ENCODE measurements around the gene BICRAL.

The BICRAL gene

GRCh38 chr6:42860036-42860435 lies 78.2 kb downstream of the BICRAL start:
- no peaks in the 10 kb centered on the region for H3K79me2 ChIP-seq (ENCODE audit: control insufficient read depth, low read length)
- TF ChIP-seq CTCF (IDR thresholded peaks at IDR 0.05; ENCODE audit: low read depth, low read length, poor library complexity, severe bottlenecking) (no peak), EZH2phosphoT487 (IDR thresholded peaks at IDR 0.05; ENCODE audit: borderline replicate concordance, low read length) (no peak)
- H3K9me2 ChIP-seq (replicated peaks; ENCODE audit: control insufficient read depth, low read length), result no peaks in the 10 kb centered on the region
- peaks cover 57% of the 10 kb centered on the region for H3K36me3 ChIP-seq (ENCODE audit: control insufficient read depth, low read length)
- H3K4me1 ChIP-seq (ENCODE audit: control insufficient read depth, low read length), result no peaks in the 10 kb centered on the region
- no peaks in the 10 kb centered on the region for H4K20me1 ChIP-seq (ENCODE audit: control insufficient read depth, insufficient read depth, low read depth, low read length)
- no peaks in the 10 kb centered on the region for H3K27me3 ChIP-seq (ENCODE audit: control insufficient read depth, low read length)
- H3K9me3 ChIP-seq (ENCODE audit: control insufficient read depth, insufficient read depth, low read length), result no peaks in the 10 kb centered on the region
- H3F3A ChIP-seq (ENCODE audit: control insufficient read depth, insufficient read depth), result no peaks in the 10 kb centered on the region
- no peak overlapping the region for H3K4me3 ChIP-seq (ENCODE audit: low read length)
- H3K4me2 ChIP-seq (ENCODE audit: low read length), result no peak overlapping the region
- no peak overlapping the region for H3K27ac ChIP-seq (ENCODE audit: low read depth, low read length)

GRCh38 chr6:42860481-42860880 lies 78.6 kb downstream of the BICRAL start:
- Histone ChIP-seq H3K4me2 (ENCODE audit: low read length) (no peak overlapping the region), H3K9me3 (ENCODE audit: control insufficient read depth, insufficient read depth, low read length) (no peaks in the 10 kb centered on the region), H3K36me3 (ENCODE audit: control insufficient read depth, low read length) (peaks cover 55% of the 10 kb centered on the region), H3K27ac (ENCODE audit: low read depth, low read length) (no peak overlapping the region), H3K4me1 (ENCODE audit: control insufficient read depth, low read length) (no peaks in the 10 kb centered on the region), H3K4me3 (ENCODE audit: low read length) (no peak overlapping the region), H3K9me2 (replicated peaks; ENCODE audit: control insufficient read depth, low read length) (no peaks in the 10 kb centered on the region), H3K27me3 (ENCODE audit: control insufficient read depth, low read length) (no peaks in the 10 kb centered on the region), H3F3A (ENCODE audit: control insufficient read depth, insufficient read depth) (no peaks in the 10 kb centered on the region), H4K20me1 (ENCODE audit: control insufficient read depth, insufficient read depth, low read depth, low read length) (no peaks in the 10 kb centered on the region), H3K79me2 (ENCODE audit: control insufficient read depth, low read length) (no peaks in the 10 kb centered on the region)
- TF ChIP-seq CTCF (IDR thresholded peaks at IDR 0.05; ENCODE audit: low read depth, low read length, poor library complexity, severe bottlenecking) (no peak), EZH2phosphoT487 (IDR thresholded peaks at IDR 0.05; ENCODE audit: borderline replicate concordance, low read length) (no peak)

GRCh38 chr6:42864602-42865001 lies 82.8 kb downstream of the BICRAL start:
- Histone ChIP-seq H3K9me2 (replicated peaks; ENCODE audit: control insufficient read depth, low read length) (no peaks in the 10 kb centered on the region), H3K79me2 (ENCODE audit: control insufficient read depth, low read length) (no peaks in the 10 kb centered on the region), H3F3A (ENCODE audit: control insufficient read depth, insufficient read depth) (peaks cover 3% of the 10 kb centered on the region; the same call in 1 of the 2 replicates), H3K27me3 (ENCODE audit: control insufficient read depth, low read length) (no peaks in the 10 kb centered on the region), H3K36me3 (ENCODE audit: control insufficient read depth, low read length) (peaks cover 44% of the 10 kb centered on the region), H3K9me3 (ENCODE audit: control insufficient read depth, insufficient read depth, low read length) (no peaks in the 10 kb centered on the region), H3K27ac (ENCODE audit: low read depth, low read length) (no peak overlapping the region), H4K20me1 (ENCODE audit: control insufficient read depth, insufficient read depth, low read depth, low read length) (no peaks in the 10 kb centered on the region), H3K4me1 (ENCODE audit: control insufficient read depth, low read length) (peaks cover 4% of the 10 kb centered on the region), H3K4me2 (ENCODE audit: low read length) (no peak overlapping the region), H3K4me3 (ENCODE audit: low read length) (no peak overlapping the region)
- TF ChIP-seq EZH2phosphoT487 (IDR thresholded peaks at IDR 0.05; ENCODE audit: borderline replicate concordance, low read length) (no peak), CTCF (IDR thresholded peaks at IDR 0.05; ENCODE audit: low read depth, low read length, poor library complexity, severe bottlenecking) (no peak)
